Activated T-cell treated with anti-CD3 and anti-CD28 coated beads, Interleukin-2, amount 50 U/mL, for 48 hours (primary cell): ENCODE results near the gene NME4.
A peak's percentile ranks its signal among the peaks of the same experiment; 100 is the strongest.

Source experiments
- DNase-seq, 2 experiments: peaks; one replicate each; pipeline ENCODE4 v3.0.0-alpha.2; 2020

NME4 gene

GRCh38 chr16:363766-364490 is 33.1 kb upstream of the NME4 start:
- DNase-seq, result no peak

- no peak for DNase-seq
Observed at GRCh38 chr16:364595-365491, 32.2 kb upstream of the NME4 start.

GRCh38 chr16:366476-366875 is 30.5 kb upstream of the NME4 start:
- DNase-seq, result no peak

- no peak for DNase-seq
Observed at GRCh38 chr16:367333-367903, 29.6 kb upstream of the NME4 start.

- DNase-seq, result no peak
Observed at GRCh38 chr16:368388-369158, 28.4 kb upstream of the NME4 start.

GRCh38 chr16:369275-369865 is 27.6 kb upstream of the NME4 start:
- no peak for DNase-seq

- DNase-seq, result no peak
Observed at GRCh38 chr16:369866-370436, 27.0 kb upstream of the NME4 start.

GRCh38 chr16:370443-370842 is 26.6 kb upstream of the NME4 start, which contains the start of gene MRPL28:
Gene MRPL28 (minus strand): TSS chr16:370538. CDS start chr16:370218, 320 bp downstream.
- peak; percentile 95 to 96 for DNase-seq

GRCh38 chr16:370979-371514 is 26.0 kb upstream of the NME4 start:
- no peak for DNase-seq

- no peak for DNase-seq
Observed at GRCh38 chr16:371515-372301, 25.3 kb upstream of the NME4 start.

- DNase-seq, result no peak
Observed at GRCh38 chr16:372302-372983, 24.6 kb upstream of the NME4 start.

GRCh38 chr16:373020-373598 is 23.9 kb upstream of the NME4 start:
- DNase-seq, result no peak

- no peak for DNase-seq
Observed at GRCh38 chr16:373848-374615, 23.0 kb upstream of the NME4 start.

GRCh38 chr16:374616-374926 is 22.4 kb upstream of the NME4 start:
- no peak for DNase-seq

GRCh38 chr16:375212-375611 is 21.8 kb upstream of the NME4 start:
- DNase-seq, result no peak

GRCh38 chr16:375927-376816 is 20.8 kb upstream of the NME4 start:
- no peak for DNase-seq

- DNase-seq, result no peak
Observed at GRCh38 chr16:376817-377418, 20.1 kb upstream of the NME4 start.

- DNase-seq, result no peak
Observed at GRCh38 chr16:377419-377951, 19.5 kb upstream of the NME4 start.
